ENCODE measurements around the gene RAB9A. TPM values are rescaled to one million over a fixed set of nuclear protein-coding genes. Genes with fewer than 3 reads are reported as not detected.

Gene RAB9A
- total and polyA plus RNA-seq, 10 of the 15 experiments (the other 5 are each of a cell fraction or from before 2014, with no cell fraction given), result 42.1 to 142 (median 49.9) TPM

GRCh38 chrX:13717700-13718472 is 29.0 kb downstream of the RAB9A start (continued):
- no peak for TF ChIP-seq CTCF (IDR thresholded peaks at IDR 0.05 in 2 of 3, conservative IDR thresholded peaks at IDR 0.05 in 1 of 3; ENCODE audit: control insufficient read depth in 2 of 3, extremely low read depth in 1 of 3, insufficient read depth in 1 of 3, low read depth in 3 of 3, low read length in 3 of 3)
- no peak for TF ChIP-seq YY1 (IDR thresholded peaks at IDR 0.05; ENCODE audit: low read depth, low read length)
- TF ChIP-seq CEBPZ (IDR thresholded peaks at IDR 0.05; ENCODE audit: low read depth, low read length), result no peak
- no peak for TF ChIP-seq SMC3 (IDR thresholded peaks at IDR 0.05; ENCODE audit: borderline replicate concordance, low read length)
- no peak for TF ChIP-seq SKIL (IDR thresholded peaks at IDR 0.05; ENCODE audit: low read depth, poor library complexity, severe bottlenecking)
- TF ChIP-seq KDM1A (IDR thresholded peaks at IDR 0.05; ENCODE audit: borderline replicate concordance), result no peak
